DOHH2 (cell line): ENCODE results near the gene DNAH5.

Experiments
- CTCF ChIP-seq: fragments of 200-600 bp; sonication (generic); IDR thresholded peaks from one replicate; pipeline ENCODE4 v1.5.1; 2014; ENCODE audit warnings: antibody characterized with exemption, mild to moderate bottlenecking, low read depth, low read length; ENCODE audit not compliant: poor library complexity, severe bottlenecking
- EZH2phosphoT487 ChIP-seq: fragments of 200-600 bp; sonication (generic); IDR thresholded peaks from 2 replicates; pipeline ENCODE4 v1.6.1; 2017; ENCODE audit warnings: borderline replicate concordance, mild to moderate bottlenecking, antibody characterized with exemption, low read length, moderate library complexity, mixed read lengths

- TF ChIP-seq CTCF = no peak
- no peak for TF ChIP-seq EZH2phosphoT487
Observed at GRCh38 chr5:13692172-13692571, 252.3 kb downstream of the DNAH5 start.
